Endothelial cell of umbilical vein (primary cell): ENCODE results near the gene SEC63.

Source experiments
- EZH2 ChIP-seq: IDR thresholded peaks from 2 replicates; pipeline ENCODE4 v1.6.1; 2012; ENCODE audit warnings: borderline replicate concordance, low read depth, mild to moderate bottlenecking, moderate library complexity, low read length, inconsistent platforms; ENCODE audit not compliant: severe bottlenecking
- TF ChIP-seq, protein P1 (sequence below), 2 donors: IDR thresholded peaks; 1 replicate in 1 of 2; 2 replicates in 1 of 2; pipeline ENCODE4 v1.5.1; 2011; ENCODE audit warnings: low read length in 2 of 2, mild to moderate bottlenecking in 2 of 2, moderate library complexity in 2 of 2, control low read depth in 1 of 2, inconsistent platforms in 1 of 2, low read depth in 1 of 2; ENCODE audit not compliant: insufficient read depth in 1 of 2; ENCODE audit errors: extremely low read depth in 1 of 2
- TF ChIP-seq, protein P2 (sequence below): IDR thresholded peaks from 2 replicates; pipeline ENCODE4 v1.6.1; 2011; ENCODE audit not compliant: insufficient read depth, insufficient read length

DNA sequence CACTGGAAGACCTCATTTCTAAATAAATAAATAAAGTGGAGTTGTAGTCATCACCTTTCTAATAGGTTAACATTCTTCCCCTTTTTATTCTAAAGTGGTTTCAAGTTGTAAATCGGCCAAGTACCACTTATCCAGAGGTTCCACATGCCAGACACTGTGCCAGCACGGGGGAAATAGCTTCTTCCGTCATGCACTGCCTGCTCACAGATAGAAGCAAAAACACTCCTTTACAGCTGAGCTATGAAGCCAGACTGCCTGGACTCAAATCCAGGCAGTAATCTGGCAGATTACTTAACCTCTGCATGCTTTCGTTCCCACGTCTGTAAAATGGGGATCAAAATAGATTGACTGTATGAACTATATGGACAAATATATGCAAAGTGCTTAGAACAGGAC is 116.7 kb downstream of the SEC63 start:
- TF ChIP-seq, protein P1, sequence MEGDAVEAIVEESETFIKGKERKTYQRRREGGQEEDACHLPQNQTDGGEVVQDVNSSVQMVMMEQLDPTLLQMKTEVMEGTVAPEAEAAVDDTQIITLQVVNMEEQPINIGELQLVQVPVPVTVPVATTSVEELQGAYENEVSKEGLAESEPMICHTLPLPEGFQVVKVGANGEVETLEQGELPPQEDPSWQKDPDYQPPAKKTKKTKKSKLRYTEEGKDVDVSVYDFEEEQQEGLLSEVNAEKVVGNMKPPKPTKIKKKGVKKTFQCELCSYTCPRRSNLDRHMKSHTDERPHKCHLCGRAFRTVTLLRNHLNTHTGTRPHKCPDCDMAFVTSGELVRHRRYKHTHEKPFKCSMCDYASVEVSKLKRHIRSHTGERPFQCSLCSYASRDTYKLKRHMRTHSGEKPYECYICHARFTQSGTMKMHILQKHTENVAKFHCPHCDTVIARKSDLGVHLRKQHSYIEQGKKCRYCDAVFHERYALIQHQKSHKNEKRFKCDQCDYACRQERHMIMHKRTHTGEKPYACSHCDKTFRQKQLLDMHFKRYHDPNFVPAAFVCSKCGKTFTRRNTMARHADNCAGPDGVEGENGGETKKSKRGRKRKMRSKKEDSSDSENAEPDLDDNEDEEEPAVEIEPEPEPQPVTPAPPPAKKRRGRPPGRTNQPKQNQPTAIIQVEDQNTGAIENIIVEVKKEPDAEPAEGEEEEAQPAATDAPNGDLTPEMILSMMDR (IDR thresholded peaks at IDR 0.05; ENCODE audit: extremely low read depth in 1 of 2, insufficient read depth in 1 of 2, low read depth in 1 of 2, low read length in 2 of 2) = no peak
- TF ChIP-seq, protein P2, sequence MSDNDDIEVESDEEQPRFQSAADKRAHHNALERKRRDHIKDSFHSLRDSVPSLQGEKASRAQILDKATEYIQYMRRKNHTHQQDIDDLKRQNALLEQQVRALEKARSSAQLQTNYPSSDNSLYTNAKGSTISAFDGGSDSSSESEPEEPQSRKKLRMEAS = no peak
- no peak for TF ChIP-seq EZH2
